HG03575 (cell line): Measurements from ENCODE around the gene MYO7B.

ENCODE experiments used
- ATAC-seq: cut with Tn5 transposase; IDR thresholded peaks from one replicate; pipeline ENCODE4 v1.9.1; 2021; ENCODE audit not compliant: unreplicated experiment, insufficient number of reproducible peaks, low FRiP score; ENCODE audit errors: extremely low read depth

The MYO7B gene

DNA sequence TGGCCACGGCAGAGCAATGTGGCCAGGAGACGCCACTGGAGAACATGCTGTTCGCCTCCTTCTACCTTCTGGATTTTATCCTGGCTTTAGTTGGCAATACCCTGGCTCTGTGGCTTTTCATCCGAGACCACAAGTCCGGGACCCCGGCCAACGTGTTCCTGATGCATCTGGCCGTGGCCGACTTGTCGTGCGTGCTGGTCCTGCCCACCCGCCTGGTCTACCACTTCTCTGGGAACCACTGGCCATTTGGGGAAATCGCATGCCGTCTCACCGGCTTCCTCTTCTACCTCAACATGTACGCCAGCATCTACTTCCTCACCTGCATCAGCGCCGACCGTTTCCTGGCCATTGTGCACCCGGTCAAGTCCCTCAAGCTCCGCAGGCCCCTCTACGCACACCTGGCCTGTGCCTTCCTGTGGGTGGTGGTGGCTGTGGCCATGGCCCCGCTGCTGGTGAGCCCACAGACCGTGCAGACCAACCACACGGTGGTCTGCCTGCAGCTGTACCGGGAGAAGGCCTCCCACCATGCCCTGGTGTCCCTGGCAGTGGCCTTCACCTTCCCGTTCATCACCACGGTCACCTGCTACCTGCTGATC, 115.4 kb downstream of the MYO7B start:
- ATAC-seq = no peak

DNA sequence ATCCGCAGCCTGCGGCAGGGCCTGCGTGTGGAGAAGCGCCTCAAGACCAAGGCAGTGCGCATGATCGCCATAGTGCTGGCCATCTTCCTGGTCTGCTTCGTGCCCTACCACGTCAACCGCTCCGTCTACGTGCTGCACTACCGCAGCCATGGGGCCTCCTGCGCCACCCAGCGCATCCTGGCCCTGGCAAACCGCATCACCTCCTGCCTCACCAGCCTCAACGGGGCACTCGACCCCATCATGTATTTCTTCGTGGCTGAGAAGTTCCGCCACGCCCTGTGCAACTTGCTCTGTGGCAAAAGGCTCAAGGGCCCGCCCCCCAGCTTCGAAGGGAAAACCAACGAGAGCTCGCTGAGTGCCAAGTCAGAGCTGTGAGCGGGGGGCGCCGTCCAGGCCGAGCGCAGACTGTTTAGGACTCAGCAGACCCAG, 115.9 kb downstream of the MYO7B start:
- no peak for ATAC-seq

DNA sequence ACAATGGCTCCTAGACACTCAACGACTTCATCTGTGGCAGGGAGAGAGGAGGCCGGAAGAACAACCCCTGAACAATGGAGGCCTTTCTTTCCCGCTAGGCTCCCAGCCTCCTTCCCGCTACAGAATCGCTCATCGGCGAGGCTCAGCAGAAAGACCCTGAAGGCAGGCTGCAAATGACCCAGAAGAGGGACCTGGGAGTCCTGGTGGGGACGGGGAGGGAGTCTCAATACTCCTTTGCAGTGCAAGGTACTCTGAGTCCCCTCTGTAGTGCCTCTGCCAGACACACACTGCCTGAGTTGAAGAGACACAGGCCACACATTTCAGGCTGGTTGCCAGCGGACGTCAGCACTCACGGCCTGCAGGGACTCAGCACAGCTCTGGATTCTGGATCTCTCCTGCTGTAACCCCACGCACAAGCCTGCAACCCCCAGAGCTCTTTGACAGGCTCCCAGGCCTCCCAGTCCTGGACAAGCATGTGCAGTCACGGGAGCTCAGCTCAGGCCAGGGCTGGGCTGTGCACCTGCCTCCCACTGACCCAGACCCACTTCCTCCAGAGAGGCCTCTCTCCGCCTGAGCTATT, 116.6 kb downstream of the MYO7B start:
- ATAC-seq = no peak

DNA sequence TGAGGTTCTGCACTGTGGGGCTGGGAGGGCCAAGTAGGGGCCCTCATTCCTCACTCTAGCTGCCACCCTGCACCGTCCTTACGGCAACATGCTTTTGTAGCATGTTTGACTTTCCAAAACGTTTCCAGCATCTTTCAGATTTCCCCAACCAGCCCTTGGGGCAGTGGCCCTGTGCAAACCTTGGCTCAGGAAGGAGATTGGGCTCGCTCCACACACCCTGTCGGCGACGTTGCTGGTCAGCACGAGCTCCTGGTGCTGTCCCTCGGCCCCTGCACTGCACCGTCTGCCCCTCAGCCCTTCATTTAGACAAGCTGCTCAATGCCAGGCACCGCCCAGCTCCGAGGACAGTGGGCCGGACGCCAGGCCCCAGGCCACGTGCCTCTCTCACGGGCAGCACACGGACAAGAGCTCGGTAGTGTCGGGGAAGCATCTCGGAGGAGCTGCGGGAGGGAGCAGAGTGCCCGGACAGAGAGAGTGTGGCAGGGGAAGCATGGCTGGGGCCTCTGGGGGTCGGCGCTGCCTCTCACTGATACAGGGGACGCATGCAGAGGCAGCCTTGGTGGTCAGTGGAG, 117.4 kb downstream of the MYO7B start:
- no peak for ATAC-seq

DNA sequence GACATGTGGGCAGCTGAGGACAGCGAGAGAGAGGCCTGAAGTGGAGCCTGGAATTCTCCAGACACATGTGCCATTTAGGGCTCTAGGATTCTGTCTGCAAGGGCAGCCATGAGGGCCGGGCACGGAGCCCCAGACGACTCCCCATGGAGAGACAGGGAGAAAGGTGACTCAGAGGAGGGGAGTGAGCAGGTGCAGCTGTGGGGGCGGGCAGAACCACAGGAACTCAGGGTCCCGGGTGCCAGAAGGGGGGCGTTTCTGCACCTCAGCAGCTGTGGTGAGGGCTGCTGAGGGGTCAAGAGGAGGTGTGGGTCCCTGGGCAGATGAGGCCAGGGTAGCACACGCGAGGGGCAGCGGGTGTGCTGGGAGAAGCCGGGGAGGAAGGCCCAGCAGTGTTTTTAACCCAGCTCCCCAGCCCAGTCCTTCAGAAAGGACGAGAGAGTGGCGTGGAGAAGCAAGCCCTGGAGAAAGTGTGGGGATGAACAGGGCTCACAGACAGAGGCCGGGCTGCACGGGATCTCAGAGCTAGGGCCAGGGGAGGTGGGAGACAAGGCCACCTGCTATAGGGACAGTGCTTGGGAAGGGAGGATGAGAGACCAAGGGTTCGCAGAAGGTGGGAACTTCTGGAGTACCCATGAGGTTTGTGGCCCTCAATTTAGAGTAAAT, 118.1 kb downstream of the MYO7B start:
- no peak for ATAC-seq

DNA sequence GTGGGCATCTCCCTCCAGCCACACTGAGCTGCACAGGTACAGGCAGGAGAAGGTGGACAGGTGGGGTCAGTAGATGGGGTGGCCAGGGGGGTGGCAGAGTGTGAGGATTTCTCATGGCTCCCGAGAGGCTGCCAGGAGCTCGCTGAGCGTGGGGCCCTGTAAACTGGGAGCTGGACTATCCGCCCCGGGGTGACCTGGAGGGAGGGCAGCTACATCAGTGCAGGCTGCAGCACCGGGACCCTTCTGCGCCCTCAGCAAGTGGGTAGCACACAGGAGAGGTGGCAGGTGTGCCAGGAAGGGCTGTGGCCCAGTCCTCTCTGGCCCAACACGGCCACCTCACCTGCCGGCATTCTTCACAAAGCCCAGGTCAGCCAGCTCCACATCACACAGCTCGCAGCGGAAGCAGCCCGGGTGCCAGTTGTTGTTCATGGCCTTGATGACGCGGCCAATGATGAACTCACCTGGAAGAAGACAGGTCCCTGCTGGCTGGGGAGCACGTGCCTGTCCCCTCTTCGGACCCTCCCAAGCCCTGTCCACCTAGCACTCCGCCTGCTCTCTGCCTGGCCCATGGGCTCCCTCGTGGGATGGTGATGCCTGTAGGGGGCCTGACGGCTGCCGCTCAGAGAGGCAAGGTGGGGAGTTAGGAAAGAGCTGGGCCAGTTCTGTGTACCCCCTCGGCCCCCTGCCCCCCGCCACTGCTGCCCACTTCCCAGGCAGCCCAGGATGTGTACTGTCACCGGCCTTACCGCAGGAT, 118.8 kb downstream of the MYO7B start:
- ATAC-seq = no peak

DNA sequence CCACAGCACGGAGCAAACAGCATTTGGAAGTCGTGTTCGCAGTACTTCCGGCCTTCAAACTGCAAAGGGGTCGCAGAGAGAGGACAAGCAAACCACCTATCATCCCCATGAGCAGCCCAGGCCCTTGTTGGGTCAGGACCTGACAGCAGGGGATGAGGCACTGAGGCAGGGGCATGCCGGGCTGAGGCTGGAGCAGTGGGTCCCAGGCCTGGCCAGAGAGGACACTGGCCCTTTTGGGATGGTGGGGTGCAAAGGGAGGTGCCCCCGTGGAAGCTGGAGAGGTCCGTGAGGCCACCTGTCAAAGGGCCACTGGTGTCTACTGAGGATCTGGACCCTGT, 119.3 kb downstream of the MYO7B start:
- no peak for ATAC-seq

DNA sequence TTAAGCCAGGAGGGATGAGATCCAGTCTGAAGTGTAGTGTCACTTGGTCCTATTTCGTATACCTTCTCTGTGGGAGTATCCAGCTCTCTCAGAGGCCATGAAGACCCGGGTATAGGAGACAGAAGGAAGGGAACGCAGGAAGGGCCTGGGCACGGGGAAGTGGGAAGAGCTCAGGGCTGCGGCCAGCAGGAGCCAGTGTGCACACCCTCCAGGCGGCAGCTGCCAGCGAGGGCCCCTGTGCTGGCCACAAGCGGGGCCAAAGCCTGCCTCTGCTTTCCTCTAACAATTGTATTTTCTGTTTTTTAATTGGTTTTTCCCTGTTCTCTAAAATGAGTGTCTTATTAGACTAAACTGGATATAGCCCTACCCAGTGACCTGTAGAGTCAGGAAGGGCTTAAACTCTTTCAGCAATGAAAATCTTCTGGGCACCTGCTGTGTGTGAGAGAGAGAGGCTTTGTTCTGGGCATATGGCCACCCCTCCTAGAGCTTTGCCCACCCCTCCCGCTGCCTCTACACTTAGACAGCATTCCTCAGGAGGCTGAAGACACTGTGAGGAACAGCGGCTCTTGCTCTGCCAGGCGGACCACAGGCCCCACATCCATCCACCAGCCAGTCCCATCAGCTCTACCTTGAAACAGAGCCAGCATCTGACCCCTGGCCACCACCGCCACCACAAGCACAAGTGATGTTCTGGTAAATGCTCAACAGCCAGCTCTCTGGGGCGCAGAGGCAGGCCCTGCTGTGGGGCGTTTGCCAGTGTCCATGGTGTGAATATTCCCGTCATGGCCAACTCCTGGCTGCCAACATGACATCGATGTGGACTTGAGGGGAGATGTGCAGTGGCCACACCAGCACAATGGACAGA, 120.0 kb downstream of the MYO7B start:
- no peak for ATAC-seq

DNA sequence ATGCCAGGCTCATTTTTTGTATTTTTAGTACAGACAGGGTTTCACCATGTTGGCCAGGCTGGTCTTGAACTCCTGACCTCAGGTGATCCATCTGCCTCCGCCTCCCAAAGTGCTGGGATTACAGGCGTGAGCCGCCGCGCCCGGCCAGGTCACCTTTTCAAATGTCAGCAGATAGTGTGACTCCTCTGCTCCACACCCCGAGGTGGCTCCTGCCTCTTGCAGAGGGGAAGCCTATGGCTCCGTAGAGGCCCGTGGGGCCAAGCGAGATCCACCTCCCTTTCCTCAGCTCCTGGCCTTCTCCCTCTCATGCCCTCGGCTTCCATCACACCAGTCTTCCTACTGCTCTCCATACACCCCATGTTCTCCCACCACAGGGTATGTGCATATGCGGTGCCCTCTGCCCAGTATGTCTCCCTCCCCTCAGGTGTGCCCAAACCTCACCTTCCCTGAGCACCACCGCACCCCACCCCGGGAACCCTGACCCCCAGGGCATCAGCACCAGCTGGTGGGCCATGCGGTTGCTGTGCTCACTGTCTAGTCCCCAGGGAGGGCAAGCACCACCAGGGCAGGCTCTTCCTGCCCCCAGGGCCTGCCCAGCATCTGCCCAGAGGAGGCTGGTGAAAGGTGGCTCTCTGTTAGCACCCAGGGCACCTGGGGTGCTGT, 121.2 kb downstream of the MYO7B start:
- ATAC-seq = no peak

DNA sequence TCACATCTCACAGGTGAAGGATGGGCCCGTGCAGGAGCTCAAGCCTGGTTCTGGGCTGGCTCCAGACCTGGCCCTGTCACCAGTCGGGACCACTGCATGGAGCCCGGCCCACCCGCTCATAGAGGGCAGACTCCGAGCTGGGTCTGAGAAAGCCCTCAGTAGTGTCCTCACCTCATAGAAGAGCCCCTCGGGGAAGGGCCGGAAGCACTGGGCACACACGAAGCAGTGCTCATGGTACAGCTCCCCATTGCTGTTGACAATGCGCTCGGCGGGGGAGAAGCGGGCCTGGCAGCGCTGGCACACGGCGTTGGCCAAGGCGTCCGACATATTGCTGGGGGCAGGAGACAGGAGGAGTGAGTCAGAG, 121.7 kb downstream of the MYO7B start:
- ATAC-seq = no peak

DNA sequence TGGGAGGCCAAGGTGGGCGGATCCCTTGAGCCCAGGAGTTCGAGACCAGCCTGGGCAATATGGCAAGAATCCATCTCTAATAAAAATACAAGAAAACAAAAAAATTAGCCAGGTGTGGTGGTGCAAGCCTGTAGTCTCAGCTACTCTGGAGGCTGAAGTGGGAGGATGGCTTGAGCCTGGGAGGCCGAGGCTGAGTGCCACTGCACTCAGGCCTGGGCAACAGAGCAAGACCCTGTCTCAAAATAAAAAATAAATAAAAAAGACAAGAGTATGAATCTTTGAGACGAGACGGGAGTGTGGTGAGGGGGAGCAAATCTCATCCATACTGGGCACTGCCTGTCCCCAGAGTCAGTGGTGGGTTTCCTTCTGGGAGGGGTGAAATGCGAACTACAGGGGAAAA, 122.7 kb downstream of the MYO7B start:
- ATAC-seq = no peak

DNA sequence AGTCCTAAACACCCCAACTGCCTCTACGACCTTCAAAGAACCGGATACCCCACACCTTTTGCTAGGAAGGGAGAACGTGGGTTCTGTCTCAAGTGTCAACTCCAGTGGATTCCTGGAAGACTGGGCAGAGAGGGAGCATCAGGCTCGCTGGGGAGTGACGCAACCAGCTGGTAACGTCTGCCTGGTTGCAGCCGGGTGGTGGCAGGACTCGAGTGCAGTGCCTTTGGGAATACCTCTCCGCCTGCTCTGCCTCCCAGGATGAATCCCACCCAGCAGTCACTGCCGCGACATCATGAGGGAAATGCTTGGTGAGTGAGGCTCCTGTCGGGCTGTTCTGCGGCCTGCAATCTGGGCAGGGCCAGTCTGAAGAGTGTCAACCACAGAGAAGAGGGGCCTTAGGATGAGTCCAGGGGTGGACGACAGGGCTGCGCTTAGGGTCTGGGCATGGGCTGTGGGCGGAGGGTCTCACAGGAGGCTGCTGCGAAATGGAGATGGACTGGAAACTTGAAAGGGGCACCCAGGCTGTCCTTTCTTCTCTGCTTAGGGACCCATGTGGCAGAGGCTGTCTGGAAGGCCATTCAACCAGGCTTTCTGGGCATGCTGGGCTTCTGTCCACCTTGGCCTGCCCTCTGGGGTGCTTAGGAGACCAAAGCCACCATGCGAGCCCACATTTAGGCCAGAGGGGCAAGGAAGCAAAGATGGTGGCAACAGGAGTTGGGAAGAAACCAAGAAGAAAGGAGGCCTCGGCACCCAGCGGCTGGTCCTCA, 123.3 kb downstream of the MYO7B start:
- no peak for ATAC-seq

DNA sequence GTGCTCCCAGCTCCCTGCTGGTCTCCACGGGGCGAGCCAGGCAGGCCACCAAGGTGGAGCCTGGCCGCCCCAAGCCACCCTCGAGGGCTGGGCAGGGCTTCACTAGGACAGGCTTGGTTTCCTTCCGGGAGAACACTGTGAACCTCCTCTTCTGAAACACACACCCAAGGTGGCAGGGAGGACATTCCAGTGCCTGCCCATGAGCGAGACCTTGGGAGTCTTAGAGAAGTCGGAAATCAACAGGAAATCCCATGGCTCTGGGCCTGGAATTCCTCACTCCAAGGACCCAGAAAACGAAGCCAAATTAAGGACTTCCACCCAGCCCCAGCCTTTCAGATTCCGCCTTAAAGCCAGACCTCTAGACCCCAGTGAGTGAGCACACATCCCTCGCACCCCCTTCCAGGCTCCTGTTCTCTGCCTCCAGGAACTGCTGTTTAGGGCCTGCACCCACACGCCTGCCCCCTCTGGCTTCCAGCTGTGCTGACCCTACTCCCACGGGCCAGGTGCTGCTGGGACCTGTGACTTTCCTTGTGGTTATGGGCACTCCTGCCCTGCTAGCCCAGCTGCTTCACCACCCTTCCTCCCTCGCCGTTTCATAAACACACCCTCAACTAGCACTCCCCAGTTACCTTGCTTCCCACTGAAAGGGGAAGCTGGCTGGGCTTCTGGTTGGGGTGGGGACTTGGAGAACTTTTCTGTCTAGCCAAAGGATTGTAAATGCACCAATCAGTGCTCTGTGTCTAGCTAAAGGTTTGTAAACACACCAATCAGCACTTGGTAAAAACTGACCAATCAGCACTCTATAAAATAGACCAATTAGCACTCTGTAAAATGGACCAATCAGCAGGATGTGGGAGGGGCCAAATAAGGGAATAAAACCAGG, 124.2 kb downstream of the MYO7B start:
- no peak for ATAC-seq

DNA sequence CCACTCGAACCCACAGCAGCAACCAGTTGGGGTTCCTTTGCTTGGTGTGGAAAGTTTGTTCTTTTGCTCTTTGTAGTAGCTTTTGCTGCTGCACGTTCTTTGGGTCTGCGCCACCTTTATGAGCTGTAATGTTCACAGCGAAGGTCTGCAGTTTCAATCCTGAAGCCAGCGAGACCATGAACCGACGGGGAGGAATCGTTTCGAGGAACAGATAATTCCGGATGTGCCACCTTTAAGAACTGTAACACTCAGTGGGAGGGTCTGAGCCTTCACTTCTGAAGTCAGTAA, 124.8 kb downstream of the MYO7B start:
- no peak for ATAC-seq

DNA sequence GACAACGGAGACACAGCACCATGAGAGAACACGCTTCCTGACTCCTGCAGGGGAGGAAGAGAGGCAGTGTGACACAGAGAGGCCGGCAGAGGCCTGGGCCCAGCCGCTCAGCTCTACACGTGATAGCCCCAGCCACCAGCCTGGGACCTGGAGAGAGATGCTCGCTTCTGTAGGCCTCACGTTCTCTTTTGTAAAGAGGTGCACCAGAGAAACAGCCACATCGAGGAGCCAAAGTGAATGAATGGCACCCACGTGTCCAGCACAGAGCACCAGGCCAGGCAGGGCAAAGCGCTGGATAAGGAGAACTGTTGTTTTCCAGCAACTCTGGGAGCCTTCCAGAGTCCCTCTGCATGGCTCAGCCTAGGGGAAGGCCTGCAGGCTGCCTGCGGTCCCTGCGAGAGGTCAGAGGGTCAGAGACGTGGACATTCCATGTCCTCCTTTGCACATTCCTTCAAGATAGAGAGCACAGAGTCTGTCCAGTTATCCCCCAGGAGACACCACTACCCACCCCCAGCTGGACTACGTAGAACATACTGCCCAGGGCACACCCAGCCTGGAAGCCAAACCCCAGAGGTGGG, 125.7 kb downstream of the MYO7B start:
- ATAC-seq = no peak

DNA sequence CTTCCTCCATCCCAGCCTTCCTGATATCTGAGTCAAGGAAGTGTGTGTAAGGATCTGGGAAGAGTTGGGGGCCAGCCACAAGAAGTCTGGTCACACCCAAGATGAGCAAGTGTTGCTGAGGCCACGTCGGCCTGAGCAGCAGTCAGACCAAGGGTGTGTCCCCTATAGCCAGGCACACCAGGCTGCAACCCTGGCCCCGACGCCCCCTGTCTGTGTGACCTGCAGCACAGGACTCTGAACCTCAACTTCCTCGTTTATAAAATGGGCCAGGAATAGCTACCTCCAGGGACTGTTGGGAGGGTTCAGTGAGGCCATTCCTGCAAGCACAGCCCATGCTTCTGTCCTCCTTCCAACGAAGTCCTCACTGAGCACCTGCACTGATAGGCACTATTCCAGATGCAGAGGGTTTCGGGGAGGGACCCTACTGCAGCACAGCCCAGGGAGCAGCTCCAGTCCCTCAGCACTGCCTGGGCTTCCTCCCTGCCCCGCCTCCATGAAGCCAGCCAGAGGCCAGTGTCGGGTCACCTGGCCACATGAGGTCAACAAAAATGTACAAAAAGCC, 126.5 kb downstream of the MYO7B start:
- no peak for ATAC-seq
